GM12873 (cell line): ENCODE results near the gene SUGT1.
A peak's percentile ranks its signal among the peaks of the same experiment; 100 is the strongest.

Experiments used
- CTCF ChIP-seq: IDR thresholded peaks from 2 replicates; pipeline ENCODE4 v1.5.1; 2012; ENCODE audit warnings: low read depth, mild to moderate bottlenecking, moderate library complexity, low read length, control low read depth; ENCODE audit not compliant: insufficient read depth; ENCODE audit errors: missing control alignments

Gene SUGT1

GRCh38 chr13:52738719-52739467, 86.3 kb downstream of the SUGT1 start:
- peak; percentile 45 for TF ChIP-seq CTCF

GRCh38 chr13:52739468-52740071, 86.9 kb downstream of the SUGT1 start, which contains the start of gene CNMD:
CNMD (minus strand) TSS chr13:52739820; CDS start chr13:52739701, 119 bp downstream.
- no peak for TF ChIP-seq CTCF

- no peak for TF ChIP-seq CTCF
These were observed 90.9 kb downstream of the SUGT1 start for GRCh38 chr13:52743569-52743968.

GRCh38 chr13:52743988-52744387, 91.4 kb downstream of the SUGT1 start:
- no peak for TF ChIP-seq CTCF

GRCh38 chr13:52744842-52745375, 92.3 kb downstream of the SUGT1 start:
- no peak for TF ChIP-seq CTCF

GRCh38 chr13:52746141-52746540, 93.5 kb downstream of the SUGT1 start:
- no peak for TF ChIP-seq CTCF

- TF ChIP-seq CTCF: no peak
These were observed 96.8 kb downstream of the SUGT1 start for GRCh38 chr13:52749419-52749818.
